ENCODE measurements around the gene TRA2A.

TRA2A gene

GRCh38 chr7:23546897-23547572 lies 15.3 kb upstream of the TRA2A start:
- Histone ChIP-seq H3K4me1 (ENCODE audit: insufficient read depth, poor library complexity, severe bottlenecking) (no peaks in the 10 kb centered on the region), H3K9me3 (ENCODE audit: severe bottlenecking) (no peaks in the 10 kb centered on the region), H3K36me3 (ENCODE audit: low read depth) (no peaks in the 10 kb centered on the region), H3K4me3 (ENCODE audit: severe bottlenecking) (no peak overlapping the region), H3K27me3 (ENCODE audit: insufficient read depth, poor library complexity, severe bottlenecking) (no peaks in the 10 kb centered on the region), H3K27ac (ENCODE audit: poor library complexity, severe bottlenecking) (no peak overlapping the region)
- peak; percentile 98 for TF ChIP-seq CTCF (IDR thresholded peaks at IDR 0.05; ENCODE audit: poor library complexity, severe bottlenecking)
- no peak for DNase-seq (ENCODE audit: low spot score)
- peak; percentile 80 for ATAC-seq (ENCODE audit: low read depth)

- H3K27ac ChIP-seq (ENCODE audit: poor library complexity, severe bottlenecking): no peak overlapping the region
- TF ChIP-seq CTCF (IDR thresholded peaks at IDR 0.05; ENCODE audit: poor library complexity, severe bottlenecking): no peak
- H3K27me3 ChIP-seq (ENCODE audit: insufficient read depth, poor library complexity, severe bottlenecking): no peaks in the 10 kb centered on the region
- no peaks in the 10 kb centered on the region for H3K9me3 ChIP-seq (ENCODE audit: severe bottlenecking)
- H3K4me3 ChIP-seq (ENCODE audit: severe bottlenecking): no peak overlapping the region
- DNase-seq (ENCODE audit: low spot score) (no peak), ATAC-seq (ENCODE audit: low read depth) (no peak)
- H3K4me1 ChIP-seq (ENCODE audit: insufficient read depth, poor library complexity, severe bottlenecking): no peaks in the 10 kb centered on the region
- H3K36me3 ChIP-seq (ENCODE audit: low read depth): no peaks in the 10 kb centered on the region
Measured at GRCh38 chr7:23545493-23545892, 13.7 kb upstream of the TRA2A start.

- TF ChIP-seq CTCF (IDR thresholded peaks at IDR 0.05; ENCODE audit: poor library complexity, severe bottlenecking): peak; percentile 93
- ATAC-seq (ENCODE audit: low read depth): peak; percentile 87
- Histone ChIP-seq H3K27me3 (ENCODE audit: insufficient read depth, poor library complexity, severe bottlenecking) (no peaks in the 10 kb centered on the region), H3K4me3 (ENCODE audit: severe bottlenecking) (no peak overlapping the region), H3K4me1 (ENCODE audit: insufficient read depth, poor library complexity, severe bottlenecking) (no peaks in the 10 kb centered on the region), H3K9me3 (ENCODE audit: severe bottlenecking) (no peaks in the 10 kb centered on the region), H3K36me3 (ENCODE audit: low read depth) (no peaks in the 10 kb centered on the region), H3K27ac (ENCODE audit: poor library complexity, severe bottlenecking) (no peak overlapping the region)
- DNase-seq (ENCODE audit: low spot score): no peak
Measured at GRCh38 chr7:23544913-23545354, 13.2 kb upstream of the TRA2A start.

GRCh38 chr7:23542752-23543151 lies 11.0 kb upstream of the TRA2A start:
- Histone ChIP-seq H3K9me3 (ENCODE audit: severe bottlenecking) (no peaks in the 10 kb centered on the region), H3K4me3 (ENCODE audit: severe bottlenecking) (no peak overlapping the region), H3K27me3 (ENCODE audit: insufficient read depth, poor library complexity, severe bottlenecking) (no peaks in the 10 kb centered on the region), H3K4me1 (ENCODE audit: insufficient read depth, poor library complexity, severe bottlenecking) (no peaks in the 10 kb centered on the region), H3K27ac (ENCODE audit: poor library complexity, severe bottlenecking) (no peak overlapping the region), H3K36me3 (ENCODE audit: low read depth) (no peaks in the 10 kb centered on the region)
- TF ChIP-seq CTCF (IDR thresholded peaks at IDR 0.05; ENCODE audit: poor library complexity, severe bottlenecking): no peak
- no peak for ATAC-seq (ENCODE audit: low read depth)
- DNase-seq (ENCODE audit: low spot score): no peak

- Histone ChIP-seq H3K27me3 (ENCODE audit: insufficient read depth, poor library complexity, severe bottlenecking) (no peaks in the 10 kb centered on the region), H3K9me3 (ENCODE audit: severe bottlenecking) (no peaks in the 10 kb centered on the region), H3K36me3 (ENCODE audit: low read depth) (no peaks in the 10 kb centered on the region), H3K4me1 (ENCODE audit: insufficient read depth, poor library complexity, severe bottlenecking) (no peaks in the 10 kb centered on the region), H3K27ac (ENCODE audit: poor library complexity, severe bottlenecking) (no peak overlapping the region), H3K4me3 (ENCODE audit: severe bottlenecking) (no peak overlapping the region)
- TF ChIP-seq CTCF (IDR thresholded peaks at IDR 0.05; ENCODE audit: poor library complexity, severe bottlenecking): no peak
- DNase-seq (ENCODE audit: low spot score) (no peak), ATAC-seq (ENCODE audit: low read depth) (no peak)
Measured at GRCh38 chr7:23539494-23539907, 7.7 kb upstream of the TRA2A start.
